ENCODE results near the gene AP4B1. TPM values are rescaled to one million over a fixed set of nuclear protein-coding genes. Genes with fewer than 3 reads are reported as not detected.

The AP4B1 gene
- total RNA-seq, 4 donors from 2014 or later = 5.3 to 19.1 (median 5.9) TPM

DNA sequence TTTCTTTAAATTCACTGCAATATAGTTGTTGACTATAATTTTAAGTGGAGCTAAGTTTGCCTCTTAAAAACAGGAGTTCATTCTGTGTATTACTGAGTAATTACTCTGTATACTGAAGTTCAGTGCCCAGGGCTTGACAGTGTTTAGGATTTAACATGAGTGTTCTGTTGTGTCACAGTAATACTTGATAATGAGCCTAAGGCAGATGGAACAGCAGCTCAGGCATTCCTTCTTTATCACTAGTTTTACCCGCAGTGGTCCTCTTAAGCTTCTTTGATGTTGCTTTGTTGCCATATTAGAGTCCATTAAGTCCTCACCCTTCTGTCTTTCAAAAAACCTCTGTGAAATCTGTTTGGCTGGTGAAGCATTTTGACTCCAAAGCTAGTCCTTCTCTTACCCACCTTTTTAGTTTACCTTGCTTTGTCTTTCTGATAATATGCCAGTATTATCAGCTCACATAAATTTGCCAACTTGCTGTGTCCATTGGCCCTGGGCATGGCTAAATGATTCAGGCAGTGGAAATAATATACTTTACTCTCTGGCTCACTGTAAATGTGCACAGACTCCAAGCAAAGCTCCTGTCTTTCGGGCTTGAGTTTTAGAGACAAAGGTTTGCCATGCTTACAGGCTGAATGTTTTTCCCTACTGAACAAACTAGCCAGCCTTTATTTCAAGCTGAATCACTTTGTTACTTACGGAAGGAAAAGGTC is 42.2 kb upstream of the AP4B1 start:
- no peak for DNase-seq (ENCODE audit: low spot score in 2 of 2)
- H3K4me3 ChIP-seq (ENCODE audit: low read depth, poor library complexity, severe bottlenecking) = no peak overlapping the region
- intact Hi-C loops (cut with DNase I; ENCODE audit: low total_unique reads) = no loop called here
- TF ChIP-seq POLR2A (IDR thresholded peaks at IDR 0.05) (no peak), CTCF (IDR thresholded peaks at IDR 0.05) (no peak)
- 59 to 63% methylated on average over 3 of the region's 3 CpGs for WGBS, 2 donors

DNA sequence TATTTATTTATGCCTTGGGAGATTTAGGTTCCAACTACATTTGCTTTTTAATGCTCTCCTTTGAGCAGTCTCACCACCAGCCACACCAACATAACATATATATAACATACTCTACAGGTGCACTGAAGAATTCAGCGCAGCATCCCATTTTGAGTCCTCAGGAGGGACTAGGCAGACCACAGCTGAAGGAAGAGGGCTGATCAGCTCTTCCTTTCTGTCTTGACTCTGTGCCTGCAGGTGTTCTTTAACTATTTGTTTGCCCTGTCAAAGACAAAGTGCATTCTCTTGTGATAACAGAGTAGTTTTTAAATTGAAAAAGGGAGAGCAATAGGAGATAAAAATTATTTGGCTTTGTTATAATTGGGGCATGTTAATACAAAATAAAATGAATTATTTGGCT is 41.5 kb upstream of the AP4B1 start:
- WGBS, 2 donors = 80 to 86% methylated on average over 1 of the region's 1 CpG
- no peak overlapping the region for H3K4me3 ChIP-seq (ENCODE audit: low read depth, poor library complexity, severe bottlenecking)
- intact Hi-C loops (cut with DNase I; ENCODE audit: low total_unique reads) = no loop called here
- DNase-seq (ENCODE audit: low spot score in 2 of 2) = no peak
- no peak for TF ChIP-seq POLR2A (IDR thresholded peaks at IDR 0.05)

- H3K4me3 ChIP-seq (ENCODE audit: low read depth, poor library complexity, severe bottlenecking) = no peak overlapping the region
- TF ChIP-seq CTCF (IDR thresholded peaks at IDR 0.05) = no peak
- TF ChIP-seq POLR2A (IDR thresholded peaks at IDR 0.05) = no peak
- intact Hi-C loops (cut with DNase I; ENCODE audit: low total_unique reads) = no loop called here
- 96 to 100% methylated on average over 1 of the region's 1 CpG for WGBS, 2 donors
- no peak for DNase-seq (ENCODE audit: low spot score in 2 of 2)
Measured at GRCh38 chr1:113945329-113945728, 40.7 kb upstream of the AP4B1 start.

- no peak for TF ChIP-seq POLR2A (IDR thresholded peaks at IDR 0.05)
- TF ChIP-seq CTCF (IDR thresholded peaks at IDR 0.05) = no peak
- no peak for DNase-seq (ENCODE audit: low spot score in 2 of 2)
- H3K4me3 ChIP-seq (ENCODE audit: low read depth, poor library complexity, severe bottlenecking) = no peak overlapping the region
- intact Hi-C loops (cut with DNase I; ENCODE audit: low total_unique reads) = no loop called here
Measured at GRCh38 chr1:113943028-113943811, 38.6 kb upstream of the AP4B1 start.

- DNase-seq (ENCODE audit: low spot score in 2 of 2) = no peak
- H3K4me3 ChIP-seq (ENCODE audit: low read depth, poor library complexity, severe bottlenecking) = no peak overlapping the region
- no peak for TF ChIP-seq POLR2A (IDR thresholded peaks at IDR 0.05)
- TF ChIP-seq CTCF (IDR thresholded peaks at IDR 0.05) = no peak
- intact Hi-C loops (cut with DNase I; ENCODE audit: low total_unique reads) = no loop called here
Measured at GRCh38 chr1:113942527-113942926, 37.9 kb upstream of the AP4B1 start.

DNA sequence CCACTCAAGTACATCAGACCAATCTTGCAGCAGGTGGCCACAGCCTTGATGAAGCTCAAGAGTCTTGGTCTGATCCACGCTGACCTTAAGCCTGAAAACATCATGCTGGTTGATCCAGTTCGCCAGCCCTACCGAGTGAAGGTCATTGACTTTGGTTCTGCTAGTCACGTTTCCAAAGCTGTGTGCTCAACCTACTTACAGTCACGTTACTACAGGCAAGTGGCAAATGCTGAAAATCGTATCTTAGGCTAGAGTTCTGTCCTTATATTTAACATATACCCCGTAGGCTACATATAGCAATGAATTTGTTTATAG is 36.6 kb upstream of the AP4B1 start:
- no peak overlapping the region for H3K4me3 ChIP-seq (ENCODE audit: low read depth, poor library complexity, severe bottlenecking)
- DNase-seq (ENCODE audit: low spot score in 2 of 2) = no peak
- intact Hi-C loops (cut with DNase I; ENCODE audit: low total_unique reads) = no loop called here
- TF ChIP-seq CTCF (IDR thresholded peaks at IDR 0.05) (no peak), POLR2A (IDR thresholded peaks at IDR 0.05) (no peak)
- 87 to 90% methylated on average over 7 of the region's 7 CpGs for WGBS, 2 donors

Data from lower leg skin (tissue), 4 donors.